Measurements from ENCODE around the gene CFAP99. TPM values are rescaled to one million over a fixed set of nuclear protein-coding genes. Genes with fewer than 3 reads are reported as not detected.

CFAP99 gene
- total and polyA plus RNA-seq, 2 of the 8 experiments (the other 6 are each of a cell fraction or from before 2014, with no cell fraction given): not detected

DNA sequence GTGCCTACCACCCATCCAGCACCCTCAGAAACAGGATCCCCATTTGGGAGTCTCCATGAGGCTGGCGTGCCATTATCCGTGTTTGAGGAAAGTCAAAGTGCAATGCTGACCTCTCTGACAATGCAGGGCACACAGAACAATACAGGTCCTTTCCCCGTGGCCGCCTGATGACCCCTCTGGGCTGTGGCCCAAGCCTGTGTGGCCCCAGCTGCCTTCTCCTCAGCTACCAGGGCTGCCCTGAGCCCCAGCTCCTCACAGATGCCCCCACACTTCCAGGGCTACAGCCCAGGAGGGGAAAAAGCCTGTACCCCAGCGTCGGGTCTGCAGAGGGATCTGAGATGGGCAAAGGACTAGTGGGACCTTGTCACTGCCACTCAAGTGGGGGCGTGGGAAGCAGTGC lies 15.8 kb upstream of the CFAP99 start (continued):
- TF ChIP-seq, protein P1, sequence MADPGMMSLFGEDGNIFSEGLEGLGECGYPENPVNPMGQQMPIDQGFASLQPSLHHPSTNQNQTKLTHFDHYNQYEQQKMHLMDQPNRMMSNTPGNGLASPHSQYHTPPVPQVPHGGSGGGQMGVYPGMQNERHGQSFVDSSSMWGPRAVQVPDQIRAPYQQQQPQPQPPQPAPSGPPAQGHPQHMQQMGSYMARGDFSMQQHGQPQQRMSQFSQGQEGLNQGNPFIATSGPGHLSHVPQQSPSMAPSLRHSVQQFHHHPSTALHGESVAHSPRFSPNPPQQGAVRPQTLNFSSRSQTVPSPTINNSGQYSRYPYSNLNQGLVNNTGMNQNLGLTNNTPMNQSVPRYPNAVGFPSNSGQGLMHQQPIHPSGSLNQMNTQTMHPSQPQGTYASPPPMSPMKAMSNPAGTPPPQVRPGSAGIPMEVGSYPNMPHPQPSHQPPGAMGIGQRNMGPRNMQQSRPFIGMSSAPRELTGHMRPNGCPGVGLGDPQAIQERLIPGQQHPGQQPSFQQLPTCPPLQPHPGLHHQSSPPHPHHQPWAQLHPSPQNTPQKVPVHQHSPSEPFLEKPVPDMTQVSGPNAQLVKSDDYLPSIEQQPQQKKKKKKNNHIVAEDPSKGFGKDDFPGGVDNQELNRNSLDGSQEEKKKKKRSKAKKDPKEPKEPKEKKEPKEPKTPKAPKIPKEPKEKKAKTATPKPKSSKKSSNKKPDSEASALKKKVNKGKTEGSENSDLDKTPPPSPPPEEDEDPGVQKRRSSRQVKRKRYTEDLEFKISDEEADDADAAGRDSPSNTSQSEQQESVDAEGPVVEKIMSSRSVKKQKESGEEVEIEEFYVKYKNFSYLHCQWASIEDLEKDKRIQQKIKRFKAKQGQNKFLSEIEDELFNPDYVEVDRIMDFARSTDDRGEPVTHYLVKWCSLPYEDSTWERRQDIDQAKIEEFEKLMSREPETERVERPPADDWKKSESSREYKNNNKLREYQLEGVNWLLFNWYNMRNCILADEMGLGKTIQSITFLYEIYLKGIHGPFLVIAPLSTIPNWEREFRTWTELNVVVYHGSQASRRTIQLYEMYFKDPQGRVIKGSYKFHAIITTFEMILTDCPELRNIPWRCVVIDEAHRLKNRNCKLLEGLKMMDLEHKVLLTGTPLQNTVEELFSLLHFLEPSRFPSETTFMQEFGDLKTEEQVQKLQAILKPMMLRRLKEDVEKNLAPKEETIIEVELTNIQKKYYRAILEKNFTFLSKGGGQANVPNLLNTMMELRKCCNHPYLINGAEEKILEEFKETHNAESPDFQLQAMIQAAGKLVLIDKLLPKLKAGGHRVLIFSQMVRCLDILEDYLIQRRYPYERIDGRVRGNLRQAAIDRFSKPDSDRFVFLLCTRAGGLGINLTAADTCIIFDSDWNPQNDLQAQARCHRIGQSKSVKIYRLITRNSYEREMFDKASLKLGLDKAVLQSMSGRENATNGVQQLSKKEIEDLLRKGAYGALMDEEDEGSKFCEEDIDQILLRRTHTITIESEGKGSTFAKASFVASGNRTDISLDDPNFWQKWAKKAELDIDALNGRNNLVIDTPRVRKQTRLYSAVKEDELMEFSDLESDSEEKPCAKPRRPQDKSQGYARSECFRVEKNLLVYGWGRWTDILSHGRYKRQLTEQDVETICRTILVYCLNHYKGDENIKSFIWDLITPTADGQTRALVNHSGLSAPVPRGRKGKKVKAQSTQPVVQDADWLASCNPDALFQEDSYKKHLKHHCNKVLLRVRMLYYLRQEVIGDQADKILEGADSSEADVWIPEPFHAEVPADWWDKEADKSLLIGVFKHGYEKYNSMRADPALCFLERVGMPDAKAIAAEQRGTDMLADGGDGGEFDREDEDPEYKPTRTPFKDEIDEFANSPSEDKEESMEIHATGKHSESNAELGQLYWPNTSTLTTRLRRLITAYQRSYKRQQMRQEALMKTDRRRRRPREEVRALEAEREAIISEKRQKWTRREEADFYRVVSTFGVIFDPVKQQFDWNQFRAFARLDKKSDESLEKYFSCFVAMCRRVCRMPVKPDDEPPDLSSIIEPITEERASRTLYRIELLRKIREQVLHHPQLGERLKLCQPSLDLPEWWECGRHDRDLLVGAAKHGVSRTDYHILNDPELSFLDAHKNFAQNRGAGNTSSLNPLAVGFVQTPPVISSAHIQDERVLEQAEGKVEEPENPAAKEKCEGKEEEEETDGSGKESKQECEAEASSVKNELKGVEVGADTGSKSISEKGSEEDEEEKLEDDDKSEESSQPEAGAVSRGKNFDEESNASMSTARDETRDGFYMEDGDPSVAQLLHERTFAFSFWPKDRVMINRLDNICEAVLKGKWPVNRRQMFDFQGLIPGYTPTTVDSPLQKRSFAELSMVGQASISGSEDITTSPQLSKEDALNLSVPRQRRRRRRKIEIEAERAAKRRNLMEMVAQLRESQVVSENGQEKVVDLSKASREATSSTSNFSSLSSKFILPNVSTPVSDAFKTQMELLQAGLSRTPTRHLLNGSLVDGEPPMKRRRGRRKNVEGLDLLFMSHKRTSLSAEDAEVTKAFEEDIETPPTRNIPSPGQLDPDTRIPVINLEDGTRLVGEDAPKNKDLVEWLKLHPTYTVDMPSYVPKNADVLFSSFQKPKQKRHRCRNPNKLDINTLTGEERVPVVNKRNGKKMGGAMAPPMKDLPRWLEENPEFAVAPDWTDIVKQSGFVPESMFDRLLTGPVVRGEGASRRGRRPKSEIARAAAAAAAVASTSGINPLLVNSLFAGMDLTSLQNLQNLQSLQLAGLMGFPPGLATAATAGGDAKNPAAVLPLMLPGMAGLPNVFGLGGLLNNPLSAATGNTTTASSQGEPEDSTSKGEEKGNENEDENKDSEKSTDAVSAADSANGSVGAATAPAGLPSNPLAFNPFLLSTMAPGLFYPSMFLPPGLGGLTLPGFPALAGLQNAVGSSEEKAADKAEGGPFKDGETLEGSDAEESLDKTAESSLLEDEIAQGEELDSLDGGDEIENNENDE (IDR thresholded peaks at IDR 0.05; ENCODE audit: insufficient replicate concordance, low read length): no peak
- TF ChIP-seq RAD21 (IDR thresholded peaks at IDR 0.05 in 1 of 2, conservative IDR thresholded peaks at IDR 0.05 in 1 of 2; ENCODE audit: low read depth in 2 of 2, low read length in 2 of 2): no peak
- TF ChIP-seq CREB1 (IDR thresholded peaks at IDR 0.05): no peak
- no peak for TF ChIP-seq GTF2F1 (IDR thresholded peaks at IDR 0.05; ENCODE audit: borderline replicate concordance, low read depth, low read length)
- TF ChIP-seq NRF1 (IDR thresholded peaks at IDR 0.05; ENCODE audit: low read depth, low read length): no peak
- TF ChIP-seq, protein P2, sequence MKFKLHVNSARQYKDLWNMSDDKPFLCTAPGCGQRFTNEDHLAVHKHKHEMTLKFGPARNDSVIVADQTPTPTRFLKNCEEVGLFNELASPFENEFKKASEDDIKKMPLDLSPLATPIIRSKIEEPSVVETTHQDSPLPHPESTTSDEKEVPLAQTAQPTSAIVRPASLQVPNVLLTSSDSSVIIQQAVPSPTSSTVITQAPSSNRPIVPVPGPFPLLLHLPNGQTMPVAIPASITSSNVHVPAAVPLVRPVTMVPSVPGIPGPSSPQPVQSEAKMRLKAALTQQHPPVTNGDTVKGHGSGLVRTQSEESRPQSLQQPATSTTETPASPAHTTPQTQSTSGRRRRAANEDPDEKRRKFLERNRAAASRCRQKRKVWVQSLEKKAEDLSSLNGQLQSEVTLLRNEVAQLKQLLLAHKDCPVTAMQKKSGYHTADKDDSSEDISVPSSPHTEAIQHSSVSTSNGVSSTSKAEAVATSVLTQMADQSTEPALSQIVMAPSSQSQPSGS (IDR thresholded peaks at IDR 0.05; ENCODE audit: low read length): no peak
- TF ChIP-seq BRCA1 (IDR thresholded peaks at IDR 0.05; ENCODE audit: low read depth, low read length): no peak
- TF ChIP-seq EZH2 (IDR thresholded peaks at IDR 0.05; ENCODE audit: low read depth, low read length, severe bottlenecking): no peak
- TF ChIP-seq, protein P3, sequence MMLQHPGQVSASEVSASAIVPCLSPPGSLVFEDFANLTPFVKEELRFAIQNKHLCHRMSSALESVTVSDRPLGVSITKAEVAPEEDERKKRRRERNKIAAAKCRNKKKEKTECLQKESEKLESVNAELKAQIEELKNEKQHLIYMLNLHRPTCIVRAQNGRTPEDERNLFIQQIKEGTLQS (IDR thresholded peaks at IDR 0.05; ENCODE audit: insufficient read depth, low read depth, low read length): no peak

Measured in H1 (cell line).